Keratinocyte (primary cell): ENCODE measurements around the gene FOXR1. TPM values are rescaled to one million over a fixed set of nuclear protein-coding genes. Genes with fewer than 3 reads are reported as not detected.

Experiments
- DNase-seq: peaks from one replicate; pipeline ENCODE4 v3.0.0-alpha.2; 2011; ENCODE audit warnings: low read depth, missing footprints, low spot score
- FAIRE-seq: peaks from 2 replicates; lab custom pipeline; 2011; peaks lifted over from hg19 to GRCh38; lab: Jason Lieb, UNC
- H2AFZ ChIP-seq: 2 replicates; pipeline ENCODE4 v1.6.0; 2012; ENCODE audit warnings: low read length, control low read depth, inconsistent platforms; ENCODE audit not compliant: control insufficient read depth
- H3K27ac ChIP-seq: 2 replicates; pipeline ENCODE4 v1.5.1; 2011; ENCODE audit warnings: low read length; ENCODE audit not compliant: control insufficient read depth, insufficient read depth
- H3K27me3 ChIP-seq: 3 replicates; pipeline ENCODE4 v1.6.0; 2011; ENCODE audit warnings: low read length; ENCODE audit not compliant: control insufficient read depth, insufficient read depth; ENCODE audit errors: extremely low read depth
- H3K36me3 ChIP-seq, 2 experiments: 2 replicates in 1 of 2; 3 replicates in 1 of 2; pipeline ENCODE4 v1.5.1; 2011; ENCODE audit warnings: low read length in 2 of 2, mild to moderate bottlenecking in 1 of 2; ENCODE audit not compliant: control insufficient read depth in 2 of 2, insufficient read depth in 2 of 2; ENCODE audit errors: extremely low read depth in 1 of 2
- H3K4me1 ChIP-seq: 3 replicates; pipeline ENCODE4 v1.5.1; 2011; ENCODE audit warnings: low read length; ENCODE audit not compliant: control insufficient read depth, insufficient read depth; ENCODE audit errors: extremely low read depth
- H3K4me2 ChIP-seq: 3 replicates; pipeline ENCODE4 v1.6.0; 2011; ENCODE audit warnings: low read depth, low read length; ENCODE audit not compliant: control insufficient read depth, insufficient read depth; ENCODE audit errors: extremely low read depth
- H3K4me3 ChIP-seq, 3 experiments: fragments of 200-600 bp in 1 of 3; sonication (generic) in 1 of 3; 2 replicates in 2 of 3; 3 replicates in 1 of 3; pipeline ENCODE4 v1.5.1; 2011 to 2016; ENCODE audit warnings: low read length in 3 of 3, mild to moderate bottlenecking in 3 of 3, control low read depth in 2 of 3, inconsistent platforms in 1 of 3, low read depth in 1 of 3, mixed read lengths in 1 of 3, mixed run types in 1 of 3, moderate library complexity in 1 of 3; ENCODE audit not compliant: control insufficient read depth in 2 of 3, insufficient read depth in 2 of 3; ENCODE audit errors: extremely low read depth in 1 of 3
- H3K79me2 ChIP-seq: 2 replicates; pipeline ENCODE4 v1.6.0; 2012; ENCODE audit warnings: low read length; ENCODE audit not compliant: control insufficient read depth, insufficient read depth
- H3K9ac ChIP-seq: 3 replicates; pipeline ENCODE4 v1.6.0; 2011; ENCODE audit warnings: low read length; ENCODE audit not compliant: control insufficient read depth, insufficient read depth; ENCODE audit errors: extremely low read depth
- H3K9me1 ChIP-seq: 3 replicates; pipeline ENCODE4 v1.6.0; 2011; ENCODE audit warnings: low read length; ENCODE audit not compliant: control insufficient read depth, insufficient read depth; ENCODE audit errors: extremely low read depth
- H3K9me3 ChIP-seq: 2 replicates; pipeline ENCODE4 v1.5.1; 2012; ENCODE audit warnings: low read depth, low read length; ENCODE audit not compliant: control insufficient read depth
- H4K20me1 ChIP-seq: 3 replicates; pipeline ENCODE4 v1.6.0; 2011; ENCODE audit warnings: low read length; ENCODE audit not compliant: control insufficient read depth, insufficient read depth; ENCODE audit errors: extremely low read depth
- CTCF ChIP-seq, 3 experiments: IDR thresholded peaks in 1 of 3; conservative IDR thresholded peaks in 1 of 3; optimal IDR thresholded peaks in 1 of 3; 2 replicates in 2 of 3; 3 replicates in 1 of 3; pipeline versions ENCODE3 to v1.5.1; 2011; ENCODE audit warnings: low read length in 3 of 3, mild to moderate bottlenecking in 3 of 3, moderate library complexity in 2 of 3, control low read depth in 1 of 3, inconsistent platforms in 1 of 3; ENCODE audit not compliant: insufficient read depth in 2 of 3; ENCODE audit errors: extremely low read depth in 1 of 3
- EZH2 ChIP-seq: IDR thresholded peaks from one replicate; pipeline ENCODE4 v1.6.1; 2012; ENCODE audit warnings: inconsistent platforms, mild to moderate bottlenecking, low read length, moderate library complexity
- dilution Hi-C: fragments of 300-500 bp; cut with MboI; formaldehyde crosslinking; loops from one replicate; pipeline ENCODE4 v1.7.0; 2020; ENCODE audit warnings: low sequenced_read_pairs; ENCODE audit not compliant: extremely low pct_ligation_motif_present
- polyA plus RNA-seq, 5 experiments: library from polyadenylated mRNA; depleted of rRNA in 3 of 5; stranded (reverse) in 3 of 5; stranded (forward) in 1 of 5; unstranded in 1 of 5; fragments of >200 nt; gene quantifications; 1 replicate in 1 of 5; 2 replicates in 3 of 5; 3 replicates in 1 of 5; pipeline versions ENCODE4 v1.2.1 to v1.2.3, GENCODE V29; 2011 to 2012; ENCODE audit warnings: missing spikeins in 2 of 5, low read depth in 1 of 5, low replicate concordance in 1 of 5

FOXR1 gene
- polyA plus RNA-seq, 1 donor (not counting 4 experiments of a cell fraction or from before 2014, with no cell fraction given) = not detected

DNA sequence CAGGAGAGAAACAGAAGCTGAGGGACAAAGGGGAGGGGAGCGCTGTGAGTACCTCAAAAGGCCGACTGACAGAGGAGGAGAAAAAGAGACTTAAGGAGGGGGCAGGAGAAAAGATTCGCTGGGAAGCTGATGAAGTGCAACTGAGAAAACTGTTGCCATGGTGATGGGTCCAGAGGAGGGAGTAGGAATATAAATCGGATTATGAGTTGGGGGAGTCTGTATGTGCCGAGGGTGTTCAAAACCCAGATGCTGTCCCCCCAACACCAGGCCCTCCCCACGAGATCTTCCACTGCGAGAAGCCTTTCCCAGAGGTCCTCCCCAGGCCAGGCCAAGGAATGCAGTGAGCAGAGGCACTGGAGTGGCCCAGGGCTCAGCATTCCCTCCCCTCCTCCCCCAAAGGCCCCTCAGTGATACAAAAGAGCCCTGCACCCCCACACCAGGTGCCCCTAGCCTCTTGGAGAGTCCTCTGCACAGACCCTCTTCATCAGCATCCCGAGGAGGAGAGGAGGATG is 32.1 kb upstream of the FOXR1 start:
- Histone ChIP-seq H3K27me3 (no peaks in the 10 kb centered on the region), H3K4me1 (peaks cover 30% of the 10 kb centered on the region), H3K9ac (no peak overlapping the region), H3K36me3 (no peaks in the 10 kb centered on the region), H3K4me2 (no peak overlapping the region), H2AFZ (peak overlapping the region; percentile 75), H3K4me3 (no peak overlapping the region), H4K20me1 (no peaks in the 10 kb centered on the region), H3K27ac (no peak overlapping the region), H3K79me2 (no peaks in the 10 kb centered on the region), H3K9me1 (no peaks in the 10 kb centered on the region), H3K9me3 (no peaks in the 10 kb centered on the region)
- FAIRE-seq = no peak
- dilution Hi-C loops = no loop called here
- DNase-seq = no peak
- TF ChIP-seq EZH2 (no peak), CTCF (optimal IDR thresholded peaks at IDR 0.05 in 1 of 3, IDR thresholded peaks at IDR 0.05 in 1 of 3, conservative IDR thresholded peaks at IDR 0.05 in 1 of 3; ENCODE audit: extremely low read depth in 1 of 3, insufficient read depth in 2 of 3, low read length in 3 of 3) (no peak)

DNA sequence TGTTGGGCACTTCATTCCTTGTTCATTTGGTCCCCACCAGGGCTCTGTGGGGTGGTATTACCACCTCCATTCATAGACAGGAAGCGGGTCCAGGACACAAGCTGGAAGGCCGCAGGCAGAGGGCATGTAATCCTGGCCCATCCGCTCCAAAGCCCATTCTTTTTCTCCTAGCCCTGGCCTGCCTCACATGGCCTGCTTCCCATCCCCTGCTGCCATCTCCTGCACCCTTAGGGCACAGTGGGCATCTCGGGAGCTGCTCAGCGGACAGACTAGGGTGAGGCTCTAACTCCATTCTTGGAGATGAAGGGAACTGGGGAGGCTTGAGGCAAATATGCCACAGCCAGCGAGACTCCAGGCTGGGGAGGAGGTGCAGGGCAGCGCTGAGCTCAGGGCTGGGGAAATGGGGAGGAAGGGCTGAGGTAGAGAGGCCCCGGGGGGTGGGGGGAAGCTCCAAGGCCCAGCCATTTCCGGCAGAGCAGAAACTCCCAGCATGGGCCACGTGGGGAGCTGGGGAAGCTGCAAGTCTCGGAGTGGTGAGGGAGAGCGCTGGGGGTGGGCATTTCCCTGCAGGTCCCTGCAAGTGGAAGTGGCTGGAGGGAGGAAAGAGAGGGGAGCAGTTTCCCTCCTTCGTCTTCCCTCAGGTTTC is 31.5 kb upstream of the FOXR1 start:
- Histone ChIP-seq H3K27ac (no peak overlapping the region), H3K36me3 (no peaks in the 10 kb centered on the region), H3K4me2 (peak overlapping the region; percentile 37), H3K9ac (no peak overlapping the region), H3K79me2 (no peaks in the 10 kb centered on the region), H3K9me3 (no peaks in the 10 kb centered on the region), H3K9me1 (no peaks in the 10 kb centered on the region), H4K20me1 (no peaks in the 10 kb centered on the region), H3K4me3 (no peak overlapping the region), H3K4me1 (peaks cover 30% of the 10 kb centered on the region), H3K27me3 (no peaks in the 10 kb centered on the region), H2AFZ (peak overlapping the region; percentile 75)
- DNase-seq (no peak), FAIRE-seq (no peak)
- dilution Hi-C loops = no loop called here
- TF ChIP-seq EZH2 (no peak), CTCF (optimal IDR thresholded peaks at IDR 0.05 in 1 of 3, IDR thresholded peaks at IDR 0.05 in 1 of 3, conservative IDR thresholded peaks at IDR 0.05 in 1 of 3; ENCODE audit: extremely low read depth in 1 of 3, insufficient read depth in 2 of 3, low read length in 3 of 3) (no peak)
